ENCODE data around the gene RUFY1. TPM values are rescaled to one million over a fixed set of nuclear protein-coding genes. Genes with fewer than 3 reads are reported as not detected.
"Not testable (repeated sequence)": the region's sequence is repeated elsewhere in the genome, so short reads cannot be mapped to it uniquely, and the experiment has no call there.

The RUFY1 gene
- polyA plus RNA-seq, 3 donors = 19.5 to 37.0 (median 25.5) TPM

DNA sequence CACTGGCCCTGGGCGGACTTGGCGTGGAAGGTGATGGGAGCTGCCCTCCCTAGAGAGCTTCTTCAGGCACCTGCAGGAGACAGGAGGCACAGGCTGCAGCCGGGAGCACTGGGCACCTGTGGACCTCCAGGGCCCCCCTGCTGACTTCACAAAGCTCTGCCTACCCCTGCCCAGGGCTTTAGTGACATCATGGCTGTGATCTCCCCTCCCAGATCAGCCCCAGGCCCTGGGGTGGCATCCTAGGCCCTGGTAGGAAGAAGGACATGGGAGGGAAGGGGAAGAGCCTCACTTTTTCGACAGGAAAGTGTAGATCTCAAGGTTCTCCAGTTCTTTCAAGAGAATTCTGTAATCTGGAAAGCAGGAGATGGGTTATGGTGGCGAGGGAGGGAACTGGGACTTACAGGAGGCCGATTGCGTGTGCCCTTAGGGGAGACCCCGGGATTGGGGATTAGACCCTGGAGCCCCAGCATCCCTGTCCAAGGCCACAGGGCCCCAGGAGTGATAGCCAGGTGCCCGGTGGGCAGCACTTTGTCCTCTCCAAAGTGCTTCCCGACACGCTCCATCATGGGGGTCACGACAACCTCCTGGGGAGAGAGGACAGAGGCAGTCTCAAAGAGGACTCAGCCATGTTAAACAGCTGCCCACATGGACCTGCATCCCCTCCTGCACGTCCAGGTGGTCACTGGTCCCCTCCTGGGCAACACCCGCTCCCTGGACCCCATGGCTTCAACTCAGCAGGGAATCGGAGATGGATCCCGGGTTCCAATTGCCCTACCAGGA lies 93.0 kb downstream of the RUFY1 start:
- not testable (repeated sequence) for H3K27ac ChIP-seq (ENCODE audit: low read depth, low read length)
- 72 to 90% (median 86%) methylated on average over 14 to 16 of the region's 16 CpGs for WGBS, 3 donors

- 83 to 92% (median 87%) methylated on average over 4 of the region's 5 CpGs for WGBS, 3 donors
- H3K27ac ChIP-seq (ENCODE audit: low read depth, low read length) = not testable (repeated sequence)
Measured at GRCh38 chr5:179644766-179645165, 94.4 kb downstream of the RUFY1 start.

- no peak overlapping the region for H3K27ac ChIP-seq (ENCODE audit: low read depth, low read length)
- 84 to 87% (median 86%) methylated on average over 9 of the region's 9 CpGs for WGBS, 3 donors
Measured at GRCh38 chr5:179648410-179648809, 98.1 kb downstream of the RUFY1 start.

GRCh38 chr5:179649166-179649703 lies 98.9 kb downstream of the RUFY1 start:
- H3K27ac ChIP-seq (ENCODE audit: low read depth, low read length) = not testable (repeated sequence)
- 69 to 75% (median 75%) methylated on average over 5 to 10 of the region's 10 CpGs for WGBS, 3 donors

DNA sequence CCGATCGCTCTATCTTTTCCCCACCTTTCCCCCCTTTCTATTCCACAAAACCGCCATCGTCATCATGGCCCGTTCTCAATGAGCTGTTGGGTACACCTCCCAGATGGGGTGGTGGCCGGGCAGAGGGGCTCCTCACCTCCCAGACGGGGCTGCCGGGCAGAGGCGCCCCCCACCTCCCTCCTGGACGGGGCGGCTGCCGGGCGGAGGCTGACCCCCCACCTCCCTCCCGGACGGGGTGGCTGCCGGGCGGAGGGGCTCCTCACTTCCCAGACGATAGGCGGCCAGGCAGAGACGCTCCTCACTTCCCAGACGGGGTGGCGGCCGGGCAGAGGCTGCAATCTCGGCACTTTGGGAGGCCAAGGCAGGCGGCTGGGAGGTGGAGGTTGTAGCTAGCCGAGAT lies 99.9 kb downstream of the RUFY1 start:
- H3K27ac ChIP-seq (ENCODE audit: low read depth, low read length) = not testable (repeated sequence)
- WGBS, 3 donors = 92 to 100% (median 95%) methylated on average over 5 to 24 of the region's 26 CpGs

DNA sequence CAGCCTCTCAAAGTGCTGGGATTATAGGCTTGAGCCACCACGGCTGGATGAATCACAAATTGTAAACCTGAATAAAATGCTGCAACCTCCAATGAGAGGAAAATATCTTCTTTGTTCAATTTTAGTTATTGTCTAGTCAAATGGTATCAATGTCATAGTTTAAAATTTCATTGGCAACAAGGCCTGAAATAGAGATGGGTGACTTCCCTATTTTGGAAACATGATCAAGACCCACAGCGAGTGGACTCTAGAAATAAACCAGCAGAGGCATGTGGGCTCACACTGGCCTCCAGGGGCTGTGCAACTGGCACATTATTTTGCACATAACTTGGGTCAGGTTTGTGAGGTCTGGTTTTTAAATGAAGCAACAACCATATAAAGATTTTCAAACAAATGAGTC lies 102.8 kb downstream of the RUFY1 start:
- H3K27ac ChIP-seq (ENCODE audit: low read depth, low read length) = not testable (repeated sequence)
- 61 to 86% (median 69%) methylated on average over 2 of the region's 2 CpGs for WGBS, 3 donors

GRCh38 chr5:179657302-179658178 lies 107.2 kb downstream of the RUFY1 start:
- H3K27ac ChIP-seq (ENCODE audit: low read depth, low read length) = not testable (repeated sequence)

DNA sequence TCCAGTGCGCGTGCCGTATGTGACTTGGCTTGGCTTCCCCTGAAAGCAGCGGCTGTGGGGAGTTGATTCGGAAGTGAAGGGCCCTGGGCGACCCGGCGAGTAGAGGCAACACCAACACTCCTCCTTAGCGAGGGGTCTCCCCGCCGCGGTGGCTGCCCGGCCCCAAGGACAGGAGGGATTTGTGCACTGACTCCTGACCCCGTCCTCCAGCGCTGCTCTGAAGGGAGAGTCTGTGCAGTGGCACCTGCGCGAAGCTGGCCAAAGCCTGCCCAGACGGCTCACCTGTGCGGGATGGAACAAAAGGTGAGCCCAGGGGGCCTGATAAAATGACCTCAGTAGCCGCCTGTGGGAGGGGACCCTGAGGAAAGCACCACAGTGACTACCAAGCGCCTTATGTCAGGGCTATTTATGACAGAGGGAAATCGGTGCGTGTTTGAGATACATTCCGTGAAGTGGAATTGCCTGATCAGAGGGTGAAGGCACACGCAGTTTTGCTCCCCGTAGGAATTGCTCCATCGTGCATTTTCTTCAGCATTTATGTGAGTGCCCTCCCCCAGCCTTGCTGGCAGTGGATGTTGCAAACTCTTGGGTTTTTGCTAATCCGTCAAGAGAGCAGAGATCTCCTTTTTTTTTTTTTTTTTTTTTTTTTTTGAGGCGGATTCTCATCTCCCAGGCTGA lies 108.0 kb downstream of the RUFY1 start:
- not testable (repeated sequence) for H3K27ac ChIP-seq (ENCODE audit: low read depth, low read length)
- 5 to 8% (median 8%) methylated on average over 10 of the region's 29 CpGs for WGBS, 3 donors

More at GRCh38 chr5:179657302-179658178, 107.2 kb downstream of the RUFY1 start:
- 20 to 100% (median 27%) methylated on average over 2 to 11 of the region's 50 CpGs for WGBS, 3 donors

Other genes with a start within 250 kb of the RUFY1 start
- 10 to 100 TPM in 2 of 3 donors, 1 to 10 TPM in 1; 5.3 to 40.7 (median 14.6) TPM for gene ADAMTS2, start 205.1 kb upstream of the RUFY1 start, polyA plus RNA-seq
- gene HNRNPH1, start 73.1 kb downstream of the RUFY1 start, polyA plus RNA-seq = 100 to 1,000 TPM; 187 to 231 (median 195) TPM
- under 1 TPM in 1 of 3 donors, not detected in 2; 0.25 TPM for gene CBY3, start 130.5 kb downstream of the RUFY1 start, polyA plus RNA-seq
- 100 to 1,000 TPM; 123 to 139 (median 135) TPM for gene CANX, start 148.4 kb downstream of the RUFY1 start, polyA plus RNA-seq
- gene MAML1, start 182.3 kb downstream of the RUFY1 start, polyA plus RNA-seq = 10 to 100 TPM in 2 of 3 donors, 1 to 10 TPM in 1; 8.9 to 12.9 (median 10.0) TPM
- gene LTC4S, start 243.4 kb downstream of the RUFY1 start, polyA plus RNA-seq = 10 to 100 TPM in 2 of 3 donors, 1 to 10 TPM in 1; 4.3 to 13.2 (median 12.8) TPM

Data from adipose tissue (tissue), 3 donors.